8988T (cell line): ENCODE results near the gene FAM187B.

Experiments
- DNase-seq: peaks from one replicate; pipeline ENCODE4 v3.0.0; 2011

FAM187B gene

GRCh38 chr19:35228177-35228930, at the start of gene FAM187B:
Gene FAM187B (minus strand): TSS chr19:35228739. CDS start chr19:35228680, 59 bp downstream.
- no peak for DNase-seq

GRCh38 chr19:35276706-35277281, 48.3 kb upstream of the FAM187B start:
- DNase-seq = no peak

DNA sequence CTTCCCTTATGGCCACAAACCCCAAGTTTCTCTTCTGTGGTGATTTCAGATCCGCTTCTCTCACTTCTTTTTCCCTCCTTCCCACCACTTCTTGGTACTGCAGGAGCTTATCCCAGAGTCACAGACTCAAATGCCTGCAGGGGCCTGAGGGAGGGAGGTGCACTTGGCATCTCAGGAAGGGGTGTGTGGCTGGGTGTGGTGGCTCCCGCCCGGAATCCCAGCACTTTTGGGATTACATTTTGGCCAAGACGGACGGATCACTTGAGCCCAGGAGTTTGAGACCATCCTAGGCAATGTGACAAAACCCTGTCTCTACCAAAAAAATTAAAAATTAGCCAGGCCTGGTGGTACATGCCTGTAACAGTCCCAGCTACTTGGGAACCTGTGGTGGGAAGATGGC, 45.8 kb upstream of the FAM187B start:
- DNase-seq = no peak

GRCh38 chr19:35273686-35274259, 45.2 kb upstream of the FAM187B start:
- DNase-seq = no peak

- DNase-seq = no peak
Observed at GRCh38 chr19:35272954-35273649, 44.6 kb upstream of the FAM187B start.

- no peak for DNase-seq
Observed at GRCh38 chr19:35272122-35272719, 43.7 kb upstream of the FAM187B start.

GRCh38 chr19:35271546-35271945, 43.0 kb upstream of the FAM187B start:
- DNase-seq = no peak

GRCh38 chr19:35270381-35270811, 41.9 kb upstream of the FAM187B start:
- DNase-seq = no peak

- peak; percentile 89 for DNase-seq
Observed at GRCh38 chr19:35269438-35270117, 41.0 kb upstream of the FAM187B start.

DNA sequence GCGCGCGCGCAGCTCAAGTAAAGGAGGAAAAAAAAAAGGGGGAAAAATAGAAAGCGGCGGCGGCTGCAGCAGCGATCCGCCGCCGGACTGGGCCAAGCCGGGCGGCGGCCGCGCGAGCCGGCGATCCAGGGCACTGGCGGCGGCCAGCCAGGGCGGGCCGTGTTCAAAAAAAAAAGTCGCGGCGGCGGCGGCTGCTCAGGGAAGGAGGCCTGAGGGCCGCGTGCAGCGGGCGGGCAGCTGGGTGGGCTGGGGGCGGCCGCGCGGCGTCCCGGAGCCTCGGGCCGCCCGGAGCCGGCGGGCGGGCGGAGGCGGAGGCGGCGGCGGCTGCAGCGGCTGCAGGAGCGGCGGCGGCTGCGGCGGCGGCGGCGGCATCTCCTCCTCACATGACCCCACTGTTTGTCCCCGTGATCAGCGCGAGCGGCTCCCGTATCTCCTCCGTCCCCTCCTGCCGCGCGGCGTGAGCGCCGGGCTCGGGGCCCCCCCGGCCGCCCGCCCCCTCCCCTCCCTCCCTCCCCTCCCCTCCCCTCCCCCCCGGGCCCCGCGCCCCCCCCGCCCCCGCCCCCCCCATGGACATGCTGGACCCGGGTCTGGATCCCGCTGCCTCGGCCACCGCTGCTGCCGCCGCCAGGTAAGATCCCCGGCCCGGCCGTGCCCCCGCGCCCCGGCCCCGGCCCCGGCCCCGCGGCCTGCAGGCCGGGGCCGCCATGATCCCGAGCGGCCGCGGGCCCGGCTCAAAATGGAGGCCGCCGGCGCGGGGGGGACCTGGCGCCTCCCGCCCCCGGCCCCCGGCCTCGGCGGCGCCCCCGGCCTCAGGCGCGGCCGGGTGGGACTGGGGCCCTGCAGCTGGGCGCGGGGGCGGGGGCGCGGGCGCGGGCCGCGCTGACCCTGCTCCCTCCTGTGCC, 40.2 kb upstream of the FAM187B start, which contains the start of gene USF2:
Gene USF2 (plus strand): TSS at position 427 of the 902 bp plus-strand sequence. CDS start 140 bp downstream, at position 567.
- peak; percentile 98 for DNase-seq

GRCh38 chr19:35267818-35268535, 39.4 kb upstream of the FAM187B start:
- peak; percentile 100 for DNase-seq

DNA sequence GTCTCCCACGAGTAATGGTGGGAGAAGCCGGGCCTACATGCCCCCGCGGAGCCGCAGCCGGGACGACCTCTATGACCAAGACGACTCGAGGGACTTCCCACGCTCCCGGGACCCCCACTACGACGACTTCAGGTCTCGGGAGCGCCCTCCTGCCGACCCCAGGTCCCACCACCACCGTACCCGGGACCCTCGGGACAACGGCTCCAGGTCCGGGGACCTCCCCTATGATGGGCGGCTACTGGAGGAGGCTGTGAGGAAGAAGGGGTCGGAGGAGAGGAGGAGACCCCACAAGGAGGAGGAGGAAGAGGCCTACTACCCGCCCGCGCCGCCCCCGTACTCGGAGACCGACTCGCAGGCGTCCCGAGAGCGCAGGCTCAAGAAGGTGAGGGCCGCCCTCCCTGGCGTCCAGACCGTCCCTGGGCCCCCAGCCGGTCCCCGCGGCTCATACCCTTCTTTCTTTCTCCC, 38.8 kb upstream of the FAM187B start:
- DNase-seq = peak; percentile 47

GRCh38 chr19:35266520-35267352, 38.2 kb upstream of the FAM187B start:
- DNase-seq = peak; percentile 52

DNA sequence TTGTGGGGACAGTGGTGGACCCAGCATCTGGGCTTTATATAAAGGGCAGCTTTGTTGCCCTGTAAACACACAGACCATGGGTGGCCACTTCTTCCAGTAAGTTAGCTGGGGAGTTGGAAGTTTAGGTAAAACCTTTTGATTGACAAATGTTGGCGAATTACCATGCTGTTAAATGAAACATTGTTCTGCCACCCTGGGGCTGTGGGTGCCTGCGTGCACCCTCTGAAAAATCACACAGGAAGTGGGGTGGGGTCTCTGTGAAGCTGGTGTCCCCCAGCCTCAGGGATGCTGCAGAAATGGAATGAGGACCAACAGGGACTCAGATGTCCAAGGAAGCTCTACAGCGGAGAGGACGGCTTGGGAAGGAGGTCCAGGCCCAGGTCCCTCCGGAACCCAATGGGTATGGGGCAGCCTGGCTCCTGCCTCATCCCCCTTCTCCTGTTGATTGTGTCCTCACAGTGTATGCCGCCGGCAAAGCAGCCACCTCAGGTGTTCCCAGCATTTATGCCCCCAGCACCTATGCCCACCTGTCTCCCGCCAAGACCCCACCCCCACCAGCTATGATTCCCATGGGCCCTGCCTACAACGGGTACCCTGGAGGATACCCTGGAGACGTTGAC, 37.5 kb upstream of the FAM187B start:
- no peak for DNase-seq

DNA sequence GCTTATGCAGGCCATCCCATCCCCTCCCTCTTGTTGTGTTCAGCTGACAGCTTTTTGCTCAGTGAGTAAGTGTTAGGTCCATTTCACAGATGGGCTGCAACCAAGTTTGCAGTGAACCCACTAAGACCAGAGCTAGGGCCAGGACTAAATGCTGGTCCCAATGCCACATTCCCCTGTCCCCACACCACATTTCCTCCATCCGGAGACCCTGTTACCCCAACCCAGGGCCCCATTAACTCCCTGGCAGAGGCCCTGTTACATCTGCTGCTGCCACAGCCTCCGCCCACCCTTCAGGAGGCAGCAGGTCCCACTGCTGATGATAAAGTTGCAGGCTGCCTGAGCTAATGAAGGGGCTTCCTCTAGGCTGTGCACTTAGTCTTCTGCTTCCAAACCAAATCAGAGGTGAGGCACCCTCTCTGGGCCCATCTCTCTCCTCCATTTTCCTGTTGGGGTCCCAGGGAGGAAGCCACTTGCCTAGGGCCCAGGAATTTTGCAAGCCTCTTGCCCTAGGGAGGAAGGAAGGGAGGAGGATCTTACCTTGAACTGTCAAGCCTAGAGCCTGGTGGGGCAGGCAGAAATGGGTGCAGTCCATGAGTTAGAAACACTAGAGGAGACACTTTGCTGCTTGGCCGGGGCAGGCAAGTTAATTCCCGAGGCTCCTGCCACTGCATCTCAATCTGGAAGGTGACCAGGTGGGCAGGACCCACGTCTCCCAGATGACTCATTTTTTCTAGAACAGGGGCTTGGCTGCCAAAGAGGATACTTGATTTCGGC, 36.8 kb upstream of the FAM187B start:
- DNase-seq = no peak

GRCh38 chr19:35264268-35265125, 36.0 kb upstream of the FAM187B start:
- DNase-seq = no peak

- DNase-seq = no peak
Observed at GRCh38 chr19:35262101-35262761, 33.7 kb upstream of the FAM187B start.
